Colonic mucosa (tissue), 4 donors: ENCODE measurements around the gene CNNM4. TPM values are rescaled to one million over a fixed set of nuclear protein-coding genes. Genes with fewer than 3 reads are reported as not detected.

Experiments
- DNase-seq: peaks from one replicate; pipeline ENCODE4 v3.0.0-alpha.2; 2020
- H3K27ac ChIP-seq: fragments of 200-600 bp; one replicate; pipeline ENCODE4 v1.8.0; 2021
- H3K27me3 ChIP-seq: fragments of 200-600 bp; one replicate; pipeline ENCODE4 v1.8.0; 2021
- H3K36me3 ChIP-seq: fragments of 200-600 bp; one replicate; pipeline ENCODE4 v1.8.0; 2021
- H3K4me1 ChIP-seq: fragments of 200-600 bp; one replicate; pipeline ENCODE4 v1.8.0; 2021; ENCODE audit warnings: mild to moderate bottlenecking
- H3K4me3 ChIP-seq: fragments of 200-600 bp; one replicate; pipeline ENCODE4 v1.8.0; 2021
- H3K9ac ChIP-seq, 2 donors: one replicate each; pipeline ENCODE4 v1.7.0; 2013; ENCODE audit warnings: control low read depth in 2 of 2, low read depth in 2 of 2, low read length in 2 of 2
- H3K9me3 ChIP-seq: fragments of 200-600 bp; one replicate; pipeline ENCODE4 v1.8.0; 2021
- intact Hi-C: fragments of 100-400 bp; cut with DNase I; formaldehyde crosslinking; loops from one replicate; pipeline ENCODE4 v1.14.1; 2022
- total RNA-seq, 2 donors: library from RNA; stranded (reverse); fragmentation: NEBNext Ultra II Directional in 1 of 2; extraction: Animal tissue kit (Norgen Biotek cat#: 25700) in 1 of 2; gene quantifications; one replicate each; pipeline ENCODE4 v1.2.1, GENCODE V29; 2021
- TF ChIP-seq, protein P1 (sequence below): fragments of 200-600 bp; IDR thresholded peaks from one replicate; pipeline ENCODE4 v1.8.0; 2022; ENCODE audit warnings: antibody characterized with exemption, mild to moderate bottlenecking
- donor health status: healthy.
- donor health status: DM: no; HTN: no; CAD: no.
- donor health status: DM: no; HTN: no; CAD: no.

Gene CNNM4
- total RNA-seq, 2 donors from 2014 or later, result 80.4 to 190 TPM

DNA sequence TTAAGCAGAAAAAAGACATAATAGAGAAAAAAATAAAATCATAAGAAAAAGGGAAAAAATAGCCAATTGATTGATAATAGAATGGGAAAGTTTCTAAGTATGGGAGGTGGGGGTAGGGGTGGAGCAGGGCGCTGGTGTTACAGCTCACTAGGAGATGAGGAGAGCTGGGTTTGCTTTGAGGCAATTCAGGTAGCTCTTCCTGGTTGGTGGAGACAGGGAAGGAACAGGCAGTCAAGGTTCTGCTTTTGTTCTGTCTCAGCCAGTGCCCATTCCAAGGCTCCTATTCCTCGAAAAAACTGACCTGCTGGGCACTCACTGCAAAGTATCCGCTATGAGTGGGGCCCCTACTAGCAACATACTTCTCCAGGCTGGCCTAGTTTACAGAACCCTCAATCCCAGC is 1.7 kb upstream of the CNNM4 start:
- H3K4me3 ChIP-seq, result no peak overlapping the region
- H3K9me3 ChIP-seq, result no peaks in the 10 kb centered on the region
- peak; percentile 58 for DNase-seq
- intact Hi-C loops, result loop anchor here (10.0 kb wide), 1 partner anchor 114 kb away; the partner anchor contains the start of gene FER1L5
- no peaks in the 10 kb centered on the region for H3K27me3 ChIP-seq
- H3K36me3 ChIP-seq, result no peaks in the 10 kb centered on the region
- TF ChIP-seq, protein P1, sequence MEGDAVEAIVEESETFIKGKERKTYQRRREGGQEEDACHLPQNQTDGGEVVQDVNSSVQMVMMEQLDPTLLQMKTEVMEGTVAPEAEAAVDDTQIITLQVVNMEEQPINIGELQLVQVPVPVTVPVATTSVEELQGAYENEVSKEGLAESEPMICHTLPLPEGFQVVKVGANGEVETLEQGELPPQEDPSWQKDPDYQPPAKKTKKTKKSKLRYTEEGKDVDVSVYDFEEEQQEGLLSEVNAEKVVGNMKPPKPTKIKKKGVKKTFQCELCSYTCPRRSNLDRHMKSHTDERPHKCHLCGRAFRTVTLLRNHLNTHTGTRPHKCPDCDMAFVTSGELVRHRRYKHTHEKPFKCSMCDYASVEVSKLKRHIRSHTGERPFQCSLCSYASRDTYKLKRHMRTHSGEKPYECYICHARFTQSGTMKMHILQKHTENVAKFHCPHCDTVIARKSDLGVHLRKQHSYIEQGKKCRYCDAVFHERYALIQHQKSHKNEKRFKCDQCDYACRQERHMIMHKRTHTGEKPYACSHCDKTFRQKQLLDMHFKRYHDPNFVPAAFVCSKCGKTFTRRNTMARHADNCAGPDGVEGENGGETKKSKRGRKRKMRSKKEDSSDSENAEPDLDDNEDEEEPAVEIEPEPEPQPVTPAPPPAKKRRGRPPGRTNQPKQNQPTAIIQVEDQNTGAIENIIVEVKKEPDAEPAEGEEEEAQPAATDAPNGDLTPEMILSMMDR, result no peak
- peaks cover 8% of the 10 kb centered on the region for H3K4me1 ChIP-seq
- H3K9ac ChIP-seq, result peak overlapping the region in 1 of 2 donors; percentile 79
- H3K27ac ChIP-seq, result peak overlapping the region; percentile 56

GRCh38 chr2:96759548-96759947 is 1.2 kb upstream of the CNNM4 start:
- Histone ChIP-seq H3K4me3 (no peak overlapping the region), H3K27me3 (no peaks in the 10 kb centered on the region), H3K9ac (peak overlapping the region in 1 of 2 donors; percentile 79), H3K4me1 (peaks cover 8% of the 10 kb centered on the region), H3K36me3 (no peaks in the 10 kb centered on the region), H3K27ac (peak overlapping the region; percentile 56), H3K9me3 (no peaks in the 10 kb centered on the region)
- DNase-seq, result peak; percentile 61
- intact Hi-C loops, result loop anchor here (10.0 kb wide), 1 partner anchor 115 kb away; the partner anchor contains the start of gene FER1L5
- TF ChIP-seq, protein P1, result no peak

GRCh38 chr2:96760986-96761832 is 507 bp downstream of the CNNM4 start:
- intact Hi-C loops, result loop anchor here (5.0 kb wide), 1 partner anchor 41 kb away; no protein-coding TSS in a partner anchor
- DNase-seq, result peak; percentile 56
- H3K4me1 ChIP-seq, result peaks cover 11% of the 10 kb centered on the region
- no peaks in the 10 kb centered on the region for H3K36me3 ChIP-seq
- peak overlapping the region; percentile 94 to 99 for H3K9ac ChIP-seq
- no peaks in the 10 kb centered on the region for H3K9me3 ChIP-seq
- peak overlapping the region; percentile 74 for H3K4me3 ChIP-seq
- peak overlapping the region; percentile 80 for H3K27ac ChIP-seq
- H3K27me3 ChIP-seq, result no peaks in the 10 kb centered on the region
- TF ChIP-seq, protein P1, result peak; percentile 39

DNA sequence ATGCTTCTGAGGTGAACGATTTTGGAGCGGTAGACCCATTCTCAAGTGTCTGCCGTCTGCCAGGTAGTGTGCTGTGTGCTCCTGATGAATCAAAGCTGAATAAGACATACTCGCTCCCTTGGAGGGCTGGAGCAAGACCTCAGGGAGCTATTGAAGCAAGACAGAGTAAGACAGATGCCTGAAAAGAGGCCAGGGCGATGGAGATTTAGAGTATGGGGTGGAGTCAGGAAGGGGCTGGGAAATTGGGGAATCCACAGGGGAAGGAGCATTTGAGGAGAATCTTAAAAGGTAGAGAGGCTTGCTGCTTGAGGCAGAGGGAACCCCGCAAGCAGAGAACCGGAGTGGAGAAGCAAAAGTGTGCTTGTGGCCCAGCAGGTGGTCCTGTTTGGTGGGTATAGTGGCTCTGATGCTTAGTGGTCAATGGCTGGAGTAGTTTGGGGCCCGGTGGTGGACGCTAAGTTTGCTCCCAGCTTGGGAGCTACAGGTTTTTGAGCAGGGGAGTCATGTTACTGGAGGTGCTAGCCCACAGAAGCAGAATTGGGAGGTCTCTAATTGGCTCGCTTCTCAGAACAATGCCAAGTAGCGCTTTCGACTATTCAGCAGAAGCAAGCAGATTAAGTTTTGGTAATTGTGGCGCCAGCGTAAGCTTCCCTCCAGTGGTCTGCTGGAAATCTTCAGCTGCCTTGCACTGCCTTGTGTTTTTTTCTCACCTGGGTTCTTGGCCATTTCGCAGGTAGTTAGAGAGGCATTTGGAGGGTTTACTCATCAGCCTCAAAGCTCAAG is 2.0 kb downstream of the CNNM4 start:
- DNase-seq, result no peak
- peak overlapping the region; percentile 69 to 99 for H3K9ac ChIP-seq
- intact Hi-C loops, result loop anchor here (5.0 kb wide), 1 partner anchor 40 kb away; no protein-coding TSS in a partner anchor
- H3K36me3 ChIP-seq, result no peaks in the 10 kb centered on the region
- H3K4me3 ChIP-seq, result peak overlapping the region; percentile 74
- no peaks in the 10 kb centered on the region for H3K27me3 ChIP-seq
- no peaks in the 10 kb centered on the region for H3K9me3 ChIP-seq
- TF ChIP-seq, protein P1, result no peak
- peak overlapping the region; percentile 78 for H3K27ac ChIP-seq
- peaks cover 16% of the 10 kb centered on the region for H3K4me1 ChIP-seq

- DNase-seq, result peak; percentile 84
- H3K27ac ChIP-seq, result peak overlapping the region; percentile 78
- H3K4me3 ChIP-seq, result peak overlapping the region; percentile 74
- intact Hi-C loops, result loop anchor here (5.0 kb wide), 1 partner anchor 39 kb away; no protein-coding TSS in a partner anchor
- peak overlapping the region; percentile 69 to 99 for H3K9ac ChIP-seq
- TF ChIP-seq, protein P1, result peak; percentile 50
- H3K36me3 ChIP-seq, result no peaks in the 10 kb centered on the region
- peaks cover 19% of the 10 kb centered on the region for H3K4me1 ChIP-seq
- H3K9me3 ChIP-seq, result no peaks in the 10 kb centered on the region
- no peaks in the 10 kb centered on the region for H3K27me3 ChIP-seq
Observed at GRCh38 chr2:96763511-96764252, 3.0 kb downstream of the CNNM4 start.
